Chondrocyte (in vitro differentiated cells): ENCODE results near the gene CAP2. TPM values are rescaled to one million over a fixed set of nuclear protein-coding genes. Genes with fewer than 3 reads are reported as not detected.
"Not testable (repeated sequence)": the region's sequence is repeated elsewhere in the genome, so short reads cannot be mapped to it uniquely, and the experiment has no call there.

ENCODE experiments used
- DNase-seq: peaks from one replicate; pipeline ENCODE4 v3.0.0; 2021; ENCODE audit warnings: mixed read lengths, low spot score
- H3K27ac Mint-ChIP-seq: one replicate; pipeline ENCODE4 v1.8.0; 2021; ENCODE audit warnings: mild to moderate bottlenecking, moderate library complexity, mixed read lengths; ENCODE audit not compliant: unreplicated experiment
- H3K27me3 Mint-ChIP-seq: 2 replicates; pipeline ENCODE4 v1.8.0; 2021; ENCODE audit warnings: low read depth, mixed read lengths
- H3K36me3 Mint-ChIP-seq: 2 replicates; pipeline ENCODE4 v1.8.0; 2021; ENCODE audit warnings: low read depth, mixed read lengths
- H3K4me1 Mint-ChIP-seq: 2 replicates; pipeline ENCODE4 v1.8.0; 2021; ENCODE audit warnings: low read depth, mild to moderate bottlenecking, mixed read lengths
- H3K4me3 Mint-ChIP-seq: one replicate; pipeline ENCODE4 v1.8.0; 2021; ENCODE audit warnings: mild to moderate bottlenecking, moderate library complexity, mixed read lengths; ENCODE audit not compliant: unreplicated experiment
- H3K9me3 Mint-ChIP-seq: 2 replicates; pipeline ENCODE4 v1.8.0; 2021; ENCODE audit warnings: low read depth, mixed read lengths
- CTCF ChIP-seq: fragments of 200-600 bp; sonication (generic); IDR thresholded peaks from 2 replicates; pipeline ENCODE4 v1.5.0; 2021; ENCODE audit warnings: antibody characterized with exemption, mild to moderate bottlenecking, moderate library complexity
- total RNA-seq: library from RNA; stranded (reverse); gene quantifications from 3 replicates; pipeline ENCODE4 v1.2.1, GENCODE V29; 2021

The CAP2 gene
- total RNA-seq, 1 donor from 2014 or later: 90.4 TPM

GRCh38 chr6:17562636-17563035 is 169.2 kb downstream of the CAP2 start:
- DNase-seq: no peak
- Mint-ChIP-seq H3K4me3 (no peak overlapping the region), H3K27ac (no peak overlapping the region), H3K9me3 (peaks cover 10% of the 10 kb centered on the region), H3K27me3 (no peaks in the 10 kb centered on the region), H3K4me1 (peaks cover 9% of the 10 kb centered on the region), H3K36me3 (peaks cover 13% of the 10 kb centered on the region)
- TF ChIP-seq CTCF: no peak

GRCh38 chr6:17565399-17565798 is 172.0 kb downstream of the CAP2 start:
- H3K27me3 Mint-ChIP-seq: no peaks in the 10 kb centered on the region
- peaks cover 6% of the 10 kb centered on the region for H3K36me3 Mint-ChIP-seq
- peaks cover 10% of the 10 kb centered on the region for H3K9me3 Mint-ChIP-seq
- no peak for TF ChIP-seq CTCF
- peaks cover 9% of the 10 kb centered on the region for H3K4me1 Mint-ChIP-seq
- DNase-seq: no peak
- H3K4me3 Mint-ChIP-seq: no peak overlapping the region
- H3K27ac Mint-ChIP-seq: no peak overlapping the region

- no peak overlapping the region for H3K27ac Mint-ChIP-seq
- TF ChIP-seq CTCF: no peak
- H3K27me3 Mint-ChIP-seq: no peaks in the 10 kb centered on the region
- no peak for DNase-seq
- H3K4me3 Mint-ChIP-seq: no peak overlapping the region
- H3K4me1 Mint-ChIP-seq: peaks cover 6% of the 10 kb centered on the region
- no peaks in the 10 kb centered on the region for H3K36me3 Mint-ChIP-seq
- H3K9me3 Mint-ChIP-seq: peaks cover 17% of the 10 kb centered on the region
Measured at GRCh38 chr6:17574866-17575560, 181.6 kb downstream of the CAP2 start.

GRCh38 chr6:17577059-17577458 is 183.7 kb downstream of the CAP2 start:
- Mint-ChIP-seq H3K9me3 (peaks cover 21% of the 10 kb centered on the region), H3K27ac (no peak overlapping the region), H3K4me1 (peaks cover 6% of the 10 kb centered on the region), H3K4me3 (no peak overlapping the region), H3K36me3 (no peaks in the 10 kb centered on the region), H3K27me3 (no peaks in the 10 kb centered on the region)
- TF ChIP-seq CTCF: no peak
- no peak for DNase-seq

GRCh38 chr6:17580518-17581048 is 187.2 kb downstream of the CAP2 start:
- Mint-ChIP-seq H3K4me1 (peaks cover 12% of the 10 kb centered on the region), H3K27ac (peak overlapping the region; percentile 51), H3K27me3 (no peaks in the 10 kb centered on the region), H3K36me3 (no peaks in the 10 kb centered on the region), H3K9me3 (peaks cover 15% of the 10 kb centered on the region), H3K4me3 (peak overlapping the region; percentile 70)
- no peak for DNase-seq
- TF ChIP-seq CTCF: no peak

- peak overlapping the region; percentile 39 for H3K4me3 Mint-ChIP-seq
- DNase-seq, H3K27ac Mint-ChIP-seq, H3K27me3 Mint-ChIP-seq, H3K36me3 Mint-ChIP-seq: not testable (repeated sequence)
- peaks cover 15% of the 10 kb centered on the region for H3K9me3 Mint-ChIP-seq
- H3K4me1 Mint-ChIP-seq: peaks cover 12% of the 10 kb centered on the region
Measured at GRCh38 chr6:17581282-17581681, 187.9 kb downstream of the CAP2 start.
